Measurements from ENCODE around the gene HK1.

The HK1 gene

GRCh38 chr10:69242852-69243212, 35.5 kb upstream of the HK1 start:
- H2AFZ ChIP-seq (ENCODE audit: low read depth, low read length), result no peak overlapping the region

DNA sequence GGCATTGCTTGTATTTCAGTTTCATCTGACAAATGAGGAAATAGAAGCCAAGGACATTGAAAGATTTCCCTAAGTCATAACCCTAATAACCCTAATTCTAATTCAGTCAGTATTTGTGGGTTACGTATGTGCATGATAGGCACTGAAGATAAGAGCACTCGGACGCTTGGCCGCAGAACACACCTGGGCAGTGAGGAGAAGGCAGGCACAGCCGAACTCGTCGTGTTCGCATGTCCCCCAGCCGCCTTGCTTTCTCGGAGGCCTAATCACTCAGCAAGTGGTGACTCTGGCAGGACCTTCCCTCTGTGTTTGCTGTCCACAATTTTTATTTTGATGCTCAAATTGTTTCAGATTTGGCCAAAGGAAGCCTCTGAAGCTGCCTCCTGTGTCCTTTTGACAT, 34.5 kb upstream of the HK1 start:
- Histone ChIP-seq H4K20me1 (ENCODE audit: insufficient read depth, low read length) (no peaks in the 10 kb centered on the region), H3K27me3 (ENCODE audit: low read depth, low read length) (no peaks in the 10 kb centered on the region), H3K9me3 (ENCODE audit: insufficient read depth, low read length) (no peaks in the 10 kb centered on the region), H2AFZ (ENCODE audit: low read depth, low read length) (no peak overlapping the region), H3K27ac (ENCODE audit: low read length) (no peak overlapping the region), H3K36me3 (replicated peaks; ENCODE audit: low read depth, low read length) (no peaks in the 10 kb centered on the region), H3K4me2 (ENCODE audit: low read length) (no peak overlapping the region), H3K4me1 (ENCODE audit: low read length) (no peaks in the 10 kb centered on the region), H3K9ac (ENCODE audit: low read length) (no peak overlapping the region), H3K4me3 (ENCODE audit: low read length) (no peak overlapping the region), H3K79me2 (ENCODE audit: low read length) (no peaks in the 10 kb centered on the region)
- TF ChIP-seq CTCF (IDR thresholded peaks at IDR 0.05; ENCODE audit: low read depth, low read length) (no peak), EZH2phosphoT487 (IDR thresholded peaks at IDR 0.05; ENCODE audit: low read depth) (no peak)

More at GRCh38 chr10:69242852-69243212, 35.5 kb upstream of the HK1 start:
- H3K9me3 ChIP-seq (ENCODE audit: insufficient read depth, low read length), result no peaks in the 10 kb centered on the region
- TF ChIP-seq CTCF (IDR thresholded peaks at IDR 0.05; ENCODE audit: low read depth, low read length) (no peak), EZH2phosphoT487 (IDR thresholded peaks at IDR 0.05; ENCODE audit: low read depth) (no peak)
- H3K79me2 ChIP-seq (ENCODE audit: low read length), result no peaks in the 10 kb centered on the region
- no peak overlapping the region for H3K4me3 ChIP-seq (ENCODE audit: low read length)
- H3K27me3 ChIP-seq (ENCODE audit: low read depth, low read length), result no peaks in the 10 kb centered on the region
- H3K9ac ChIP-seq (ENCODE audit: low read length), result no peak overlapping the region
- H3K27ac ChIP-seq (ENCODE audit: low read length), result no peak overlapping the region
- H3K4me2 ChIP-seq (ENCODE audit: low read length), result no peak overlapping the region
- H3K4me1 ChIP-seq (ENCODE audit: low read length), result no peaks in the 10 kb centered on the region
- H4K20me1 ChIP-seq (ENCODE audit: insufficient read depth, low read length), result no peaks in the 10 kb centered on the region
- no peaks in the 10 kb centered on the region for H3K36me3 ChIP-seq (replicated peaks; ENCODE audit: low read depth, low read length)

- no peak overlapping the region for H3K27ac ChIP-seq (ENCODE audit: low read length)
- H3K9ac ChIP-seq (ENCODE audit: low read length), result no peak overlapping the region
- no peaks in the 10 kb centered on the region for H3K36me3 ChIP-seq (replicated peaks; ENCODE audit: low read depth, low read length)
- H3K79me2 ChIP-seq (ENCODE audit: low read length), result no peaks in the 10 kb centered on the region
- no peaks in the 10 kb centered on the region for H3K4me1 ChIP-seq (ENCODE audit: low read length)
- TF ChIP-seq CTCF (IDR thresholded peaks at IDR 0.05; ENCODE audit: low read depth, low read length), result no peak
- no peak for TF ChIP-seq EZH2phosphoT487 (IDR thresholded peaks at IDR 0.05; ENCODE audit: low read depth)
- no peak overlapping the region for H3K4me3 ChIP-seq (ENCODE audit: low read length)
- no peaks in the 10 kb centered on the region for H3K27me3 ChIP-seq (ENCODE audit: low read depth, low read length)
- no peak overlapping the region for H2AFZ ChIP-seq (ENCODE audit: low read depth, low read length)
- H3K4me2 ChIP-seq (ENCODE audit: low read length), result no peak overlapping the region
- H3K9me3 ChIP-seq (ENCODE audit: insufficient read depth, low read length), result no peaks in the 10 kb centered on the region
- no peaks in the 10 kb centered on the region for H4K20me1 ChIP-seq (ENCODE audit: insufficient read depth, low read length)
Observed at GRCh38 chr10:69246036-69246435, 32.3 kb upstream of the HK1 start.

- Histone ChIP-seq H4K20me1 (ENCODE audit: insufficient read depth, low read length) (no peaks in the 10 kb centered on the region), H2AFZ (ENCODE audit: low read depth, low read length) (no peak overlapping the region), H3K4me2 (ENCODE audit: low read length) (no peak overlapping the region), H3K79me2 (ENCODE audit: low read length) (no peaks in the 10 kb centered on the region), H3K36me3 (replicated peaks; ENCODE audit: low read depth, low read length) (no peaks in the 10 kb centered on the region), H3K27me3 (ENCODE audit: low read depth, low read length) (no peaks in the 10 kb centered on the region), H3K4me3 (ENCODE audit: low read length) (no peak overlapping the region), H3K9ac (ENCODE audit: low read length) (no peak overlapping the region), H3K4me1 (ENCODE audit: low read length) (no peaks in the 10 kb centered on the region), H3K9me3 (ENCODE audit: insufficient read depth, low read length) (no peaks in the 10 kb centered on the region), H3K27ac (ENCODE audit: low read length) (no peak overlapping the region)
- no peak for TF ChIP-seq CTCF (IDR thresholded peaks at IDR 0.05; ENCODE audit: low read depth, low read length)
Observed at GRCh38 chr10:69246581-69247312, 31.5 kb upstream of the HK1 start.
